Measurements from ENCODE around the gene HNRNPUL2. TPM values are rescaled to one million over a fixed set of nuclear protein-coding genes. Genes with fewer than 3 reads are reported as not detected.

Gene HNRNPUL2
- total RNA-seq, 1 experiment from 2014 or later: 47.3 TPM

DNA sequence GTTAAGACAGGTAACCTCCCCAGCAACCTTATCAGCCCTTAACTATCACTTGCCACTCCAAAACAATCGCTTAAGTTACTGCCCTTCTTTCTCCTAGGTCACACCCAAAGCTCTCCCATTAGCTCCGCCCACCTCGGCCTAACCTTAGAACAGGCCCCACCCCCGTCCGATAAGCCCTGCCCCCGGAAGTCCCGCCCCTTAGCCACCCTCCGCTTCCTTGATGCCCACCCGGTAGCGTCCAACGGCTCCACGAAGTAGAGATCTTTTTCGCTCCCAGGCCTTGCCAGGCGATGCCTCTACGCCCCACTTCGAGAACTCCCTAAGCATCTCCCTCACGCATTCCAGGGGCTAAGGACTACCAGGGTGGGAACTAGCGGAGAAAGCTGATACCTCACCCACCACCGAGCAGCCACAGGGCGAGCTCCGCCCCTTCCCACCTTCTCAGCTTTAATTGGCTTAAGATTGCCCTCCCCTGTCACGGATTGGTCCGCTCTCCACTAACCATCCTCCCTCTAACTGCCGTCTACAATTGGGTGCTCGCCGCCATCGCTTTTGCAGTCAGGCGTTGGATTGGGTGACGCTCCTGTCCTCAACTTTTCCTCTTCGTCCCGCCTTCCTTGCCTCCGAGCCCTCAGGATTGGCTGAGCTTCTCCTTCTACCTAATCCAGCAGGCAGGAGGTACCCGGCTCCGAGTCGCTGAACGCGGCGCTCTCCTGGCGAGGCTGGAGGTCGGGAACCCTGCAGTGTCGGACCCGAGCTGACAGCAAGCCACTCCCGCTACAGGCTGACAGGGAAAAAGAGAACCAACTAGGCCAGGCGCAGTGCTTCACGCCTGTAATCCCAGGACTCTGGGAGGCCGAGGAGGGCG lies 26.7 kb upstream of the HNRNPUL2 start, which contains the start of gene ZBTB3:
Gene ZBTB3 (minus strand): TSS at position 425 of the 868 bp plus-strand sequence. CDS start 496 bp downstream, outside the sequence.
- DNase-seq (ENCODE audit: low read depth, low spot score) (peak; percentile 99), ATAC-seq (peak; percentile 98)
- H3K27me3 ChIP-seq (ENCODE audit: control insufficient read depth, insufficient read depth, low read length): no peaks in the 10 kb centered on the region
- CTCF ChIA-PET: interaction anchor here (0.5 to 1.2 kb wide), 6 partner anchors 16 to 106 kb away, joined by 3 to 8 read pairs (median 5); partner anchors contain the start of genes LBHD1 and TAF6L
- H3K27ac ChIP-seq (ENCODE audit: low read length): peak within 1 kb of the TSS; percentile 98
- BruUV-seq (replicated peaks): no TSS peak
- TF ChIP-seq SIN3A (IDR thresholded peaks at IDR 0.05; ENCODE audit: borderline replicate concordance, insufficient read depth, low read depth, low read length): no peak; the same call in 1 of the 2 replicates
- peak; percentile 92 for TF ChIP-seq POLR2AphosphoS5 (IDR thresholded peaks at IDR 0.05; ENCODE audit: low read depth, low read length)
- peak within 1 kb of the TSS; percentile 76 to 87 for H3K4me3 ChIP-seq (ENCODE audit: low read depth in 2 of 2, low read length in 2 of 2)
- intact Hi-C loops (cut with micrococcal nuclease; ENCODE audit: unreplicated experiment) (loop anchor here (5.0 kb wide), 1 partner anchor 418 kb away; no protein-coding TSS in a partner anchor), in situ Hi-C loops (cut with HindIII; ENCODE audit: low pct_unique_long_range_greater_than_20kb, low sequenced_read_pairs) (no loop called here)
- H3K36me3 ChIP-seq (ENCODE audit: control insufficient read depth, insufficient read depth, low read length): no peaks in the 10 kb centered on the region
- POLR2A ChIA-PET: interaction anchor here (0.6 to 1.6 kb wide), 13 partner anchors 10 to 618 kb away, joined by 3 to 16 read pairs (median 4); partner anchors contain the start of genes HNRNPUL2 and TUT1
- H3K4me1 ChIP-seq (ENCODE audit: control insufficient read depth, insufficient read depth, low read length): peaks cover 8% of the 10 kb centered on the region; the same call in 1 of the 2 replicates
- no peaks in the 10 kb centered on the region for H3K9me3 ChIP-seq (ENCODE audit: control insufficient read depth, insufficient read depth, low read depth, low read length)

DNA sequence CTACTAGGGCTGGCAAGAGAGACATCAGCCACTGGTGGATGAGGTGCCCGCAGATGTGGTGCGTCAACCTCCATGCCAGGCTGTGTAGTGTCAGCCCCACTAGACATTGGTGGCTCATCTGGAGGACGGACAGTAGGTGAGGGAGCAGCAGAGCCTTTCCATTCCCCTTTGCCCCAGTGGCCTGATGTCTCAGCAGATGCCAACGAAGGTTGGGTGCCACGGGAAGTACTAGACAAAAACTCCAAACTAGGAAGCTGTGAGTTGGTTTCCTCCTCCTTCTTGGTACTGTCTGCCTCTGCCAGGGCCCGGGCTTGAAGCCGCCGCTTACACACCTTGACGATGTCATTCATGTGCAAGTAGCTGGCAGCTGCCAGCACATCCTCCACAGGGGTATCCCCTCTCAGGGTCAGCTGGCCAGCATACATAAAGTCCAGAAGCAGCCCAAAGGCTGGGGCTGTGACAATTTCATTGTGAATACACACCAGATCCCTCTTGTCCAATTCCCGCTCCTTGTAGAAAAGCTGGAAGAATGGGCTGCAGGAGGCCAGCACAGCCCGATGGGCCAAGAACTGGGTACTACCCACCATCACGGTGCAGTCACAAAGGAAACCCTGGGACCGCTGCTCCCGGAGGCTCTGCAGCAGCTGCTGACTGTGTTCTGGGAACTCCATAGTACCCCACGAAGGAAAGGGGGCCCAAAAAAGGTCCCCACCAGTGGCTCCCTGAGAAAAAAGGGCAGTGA lies 25.9 kb upstream of the HNRNPUL2 start:
- H3K27ac ChIP-seq (ENCODE audit: low read length): peak overlapping the region; percentile 98
- ChIA-PET CTCF (interaction anchor here (0.6 to 1.2 kb wide), 4 partner anchors 18 to 105 kb away, joined by 3 to 8 read pairs (median 4); partner anchors contain the start of genes LBHD1 and TAF6L), POLR2A (interaction anchor here (0.6 to 1.6 kb wide), 10 partner anchors 9 to 162 kb away, joined by 3 to 16 read pairs (median 6); partner anchors contain the start of genes HNRNPUL2 and TUT1)
- no peak for DNase-seq (ENCODE audit: low read depth, low spot score)
- peak overlapping the region; percentile 76 to 87 for H3K4me3 ChIP-seq (ENCODE audit: low read depth in 2 of 2, low read length in 2 of 2)
- peaks cover 8% of the 10 kb centered on the region for H3K4me1 ChIP-seq (ENCODE audit: control insufficient read depth, insufficient read depth, low read length)
- H3K27me3 ChIP-seq (ENCODE audit: control insufficient read depth, insufficient read depth, low read length): no peaks in the 10 kb centered on the region
- in situ Hi-C loops (cut with HindIII; ENCODE audit: low pct_unique_long_range_greater_than_20kb, low sequenced_read_pairs) (no loop called here), intact Hi-C loops (cut with micrococcal nuclease; ENCODE audit: unreplicated experiment) (loop anchor here (5.0 kb wide), 1 partner anchor 419 kb away; no protein-coding TSS in a partner anchor)
- no peaks in the 10 kb centered on the region for H3K36me3 ChIP-seq (ENCODE audit: control insufficient read depth, insufficient read depth, low read length)
- TF ChIP-seq, protein P1, sequence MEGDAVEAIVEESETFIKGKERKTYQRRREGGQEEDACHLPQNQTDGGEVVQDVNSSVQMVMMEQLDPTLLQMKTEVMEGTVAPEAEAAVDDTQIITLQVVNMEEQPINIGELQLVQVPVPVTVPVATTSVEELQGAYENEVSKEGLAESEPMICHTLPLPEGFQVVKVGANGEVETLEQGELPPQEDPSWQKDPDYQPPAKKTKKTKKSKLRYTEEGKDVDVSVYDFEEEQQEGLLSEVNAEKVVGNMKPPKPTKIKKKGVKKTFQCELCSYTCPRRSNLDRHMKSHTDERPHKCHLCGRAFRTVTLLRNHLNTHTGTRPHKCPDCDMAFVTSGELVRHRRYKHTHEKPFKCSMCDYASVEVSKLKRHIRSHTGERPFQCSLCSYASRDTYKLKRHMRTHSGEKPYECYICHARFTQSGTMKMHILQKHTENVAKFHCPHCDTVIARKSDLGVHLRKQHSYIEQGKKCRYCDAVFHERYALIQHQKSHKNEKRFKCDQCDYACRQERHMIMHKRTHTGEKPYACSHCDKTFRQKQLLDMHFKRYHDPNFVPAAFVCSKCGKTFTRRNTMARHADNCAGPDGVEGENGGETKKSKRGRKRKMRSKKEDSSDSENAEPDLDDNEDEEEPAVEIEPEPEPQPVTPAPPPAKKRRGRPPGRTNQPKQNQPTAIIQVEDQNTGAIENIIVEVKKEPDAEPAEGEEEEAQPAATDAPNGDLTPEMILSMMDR (IDR thresholded peaks at IDR 0.05): no peak
- no peak for TF ChIP-seq TCF7L2 (IDR thresholded peaks at IDR 0.05; ENCODE audit: low read depth, low read length)
- TF ChIP-seq, protein P2, sequence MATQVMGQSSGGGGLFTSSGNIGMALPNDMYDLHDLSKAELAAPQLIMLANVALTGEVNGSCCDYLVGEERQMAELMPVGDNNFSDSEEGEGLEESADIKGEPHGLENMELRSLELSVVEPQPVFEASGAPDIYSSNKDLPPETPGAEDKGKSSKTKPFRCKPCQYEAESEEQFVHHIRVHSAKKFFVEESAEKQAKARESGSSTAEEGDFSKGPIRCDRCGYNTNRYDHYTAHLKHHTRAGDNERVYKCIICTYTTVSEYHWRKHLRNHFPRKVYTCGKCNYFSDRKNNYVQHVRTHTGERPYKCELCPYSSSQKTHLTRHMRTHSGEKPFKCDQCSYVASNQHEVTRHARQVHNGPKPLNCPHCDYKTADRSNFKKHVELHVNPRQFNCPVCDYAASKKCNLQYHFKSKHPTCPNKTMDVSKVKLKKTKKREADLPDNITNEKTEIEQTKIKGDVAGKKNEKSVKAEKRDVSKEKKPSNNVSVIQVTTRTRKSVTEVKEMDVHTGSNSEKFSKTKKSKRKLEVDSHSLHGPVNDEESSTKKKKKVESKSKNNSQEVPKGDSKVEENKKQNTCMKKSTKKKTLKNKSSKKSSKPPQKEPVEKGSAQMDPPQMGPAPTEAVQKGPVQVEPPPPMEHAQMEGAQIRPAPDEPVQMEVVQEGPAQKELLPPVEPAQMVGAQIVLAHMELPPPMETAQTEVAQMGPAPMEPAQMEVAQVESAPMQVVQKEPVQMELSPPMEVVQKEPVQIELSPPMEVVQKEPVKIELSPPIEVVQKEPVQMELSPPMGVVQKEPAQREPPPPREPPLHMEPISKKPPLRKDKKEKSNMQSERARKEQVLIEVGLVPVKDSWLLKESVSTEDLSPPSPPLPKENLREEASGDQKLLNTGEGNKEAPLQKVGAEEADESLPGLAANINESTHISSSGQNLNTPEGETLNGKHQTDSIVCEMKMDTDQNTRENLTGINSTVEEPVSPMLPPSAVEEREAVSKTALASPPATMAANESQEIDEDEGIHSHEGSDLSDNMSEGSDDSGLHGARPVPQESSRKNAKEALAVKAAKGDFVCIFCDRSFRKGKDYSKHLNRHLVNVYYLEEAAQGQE (IDR thresholded peaks at IDR 0.05; ENCODE audit: insufficient read depth in 1 of 2, low read depth in 2 of 2, low read length in 1 of 2): no peak
- no peak for TF ChIP-seq SIN3A (IDR thresholded peaks at IDR 0.05; ENCODE audit: borderline replicate concordance, insufficient read depth, low read depth, low read length)
- TF ChIP-seq POLR2AphosphoS5 (IDR thresholded peaks at IDR 0.05; ENCODE audit: low read depth, low read length): no peak
- BruUV-seq (replicated peaks): TSS peak; percentile 92
- H3K9me3 ChIP-seq (ENCODE audit: control insufficient read depth, insufficient read depth, low read depth, low read length): no peaks in the 10 kb centered on the region
- peak; percentile 3 for ATAC-seq
